Measurements from ENCODE around the gene TLR9.

Gene TLR9

GRCh38 chr3:52218026-52218425 lies 7.4 kb downstream of the TLR9 start:
- POLR2A ChIA-PET, result no interaction called here
- DNase-seq, result no peak

GRCh38 chr3:52217409-52217805 lies 8.0 kb downstream of the TLR9 start:
- CTCF ChIA-PET, result interaction anchor here (1.1 to 14.2 kb wide), 6 partner anchors 13 to 123 kb away, joined by 3 to 122 read pairs (median 34); partner anchors contain the start of gene GLYCTK
- POLR2A ChIA-PET, result interaction anchor here (1.1 kb wide), 1 partner anchor 8 kb away, joined by 4 read pairs; the partner anchor contains the start of gene TLR9

More at GRCh38 chr3:52218026-52218425, 7.4 kb downstream of the TLR9 start:
- no peaks in the 10 kb centered on the region for H3K9me3 ChIP-seq (ENCODE audit: control extremely low read depth in 1 of 5, control insufficient read depth in 4 of 5, insufficient read depth in 2 of 5, low read depth in 1 of 5, low read length in 4 of 5)
- H3K4me3 ChIP-seq (ENCODE audit: control insufficient read depth in 1 of 7, extremely low read depth in 1 of 7, insufficient read depth in 4 of 7, low read depth in 2 of 7, low read length in 6 of 7), result no peak overlapping the region
- H3K27me3 ChIP-seq (replicated peaks in 2 of 5; ENCODE audit: control insufficient read depth in 4 of 5, insufficient read depth in 5 of 5, low read length in 4 of 5), result no peaks in the 10 kb centered on the region
- H3K36me3 ChIP-seq (ENCODE audit: control insufficient read depth in 4 of 4, insufficient read depth in 4 of 4, low read length in 3 of 4), result peaks cover 2 to 27% (median 24%) of the 10 kb centered on the region in 4 experiments
- 67% methylated on average over 2 of the region's 3 CpGs for whole genome bisulfite sequencing (ENCODE audit: insufficient coverage)
- peak overlapping the region in 1 of 2 experiments; percentile 12 for H3K27ac ChIP-seq (ENCODE audit: insufficient read depth in 1 of 2, low read depth in 1 of 2, low read length in 2 of 2, poor library complexity in 1 of 2, severe bottlenecking in 2 of 2)
- CTCF ChIA-PET, result interaction anchor here (1.1 to 14.2 kb wide), 7 partner anchors 12 to 122 kb away, joined by 3 to 122 read pairs (median 32); partner anchors contain the start of gene GLYCTK
- peaks cover 10 to 62% (median 45%) of the 10 kb centered on the region in 4 experiments for H3K4me1 ChIP-seq (ENCODE audit: control extremely low read depth in 1 of 4, control insufficient read depth in 4 of 4, insufficient read depth in 4 of 4, low read length in 3 of 4)

DNA sequence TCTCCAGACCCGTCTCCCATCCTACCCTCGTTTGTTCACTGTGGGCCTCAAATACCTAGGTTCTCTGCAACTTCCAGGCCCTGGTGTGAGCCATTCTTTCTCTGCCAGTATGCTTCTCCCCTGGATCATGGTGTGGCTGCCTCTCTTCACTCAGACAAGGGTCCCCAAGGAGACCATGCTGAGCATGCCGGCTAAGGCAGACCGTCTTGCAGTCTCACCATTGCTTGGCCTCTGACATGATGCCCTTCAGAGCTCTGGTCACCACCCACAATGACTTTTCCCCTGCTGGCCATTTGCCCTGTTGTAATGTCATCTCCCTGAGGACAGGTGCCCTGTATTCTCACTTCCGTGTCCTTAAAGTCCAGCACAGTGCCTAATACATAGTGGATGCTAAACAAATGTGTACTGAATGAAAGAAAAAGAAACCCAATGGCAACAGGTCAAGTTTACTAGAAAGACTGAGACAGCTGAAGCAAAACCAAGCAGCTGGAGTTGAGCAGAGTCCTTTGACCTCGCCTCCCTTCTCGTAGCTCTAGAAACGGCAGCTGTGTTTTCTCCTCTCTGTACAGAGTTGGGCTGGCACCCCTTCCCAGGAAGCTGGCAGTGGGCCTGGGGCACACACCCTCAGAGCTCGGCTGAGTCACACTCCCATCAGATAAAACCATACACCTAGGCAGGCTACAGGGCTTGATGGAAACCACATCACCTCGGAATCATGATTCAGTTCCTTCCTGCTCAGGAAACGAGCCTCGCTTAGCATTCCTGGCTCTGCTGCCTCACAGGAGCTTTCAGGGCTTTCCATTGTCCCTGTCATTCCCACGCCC lies 8.6 kb downstream of the TLR9 start:
- WGBS (ENCODE audit: insufficient coverage), result 37% methylated on average over 12 of the region's 13 CpGs
- POLR2A ChIA-PET, result interaction anchor here (1.1 kb wide), 1 partner anchor 9 kb away, joined by 4 read pairs; the partner anchor contains the start of gene TLR9
- H3K9me3 ChIP-seq (ENCODE audit: control extremely low read depth in 1 of 5, control insufficient read depth in 4 of 5, insufficient read depth in 2 of 5, low read depth in 1 of 5, low read length in 4 of 5), result no peaks in the 10 kb centered on the region
- H3K4me1 ChIP-seq (ENCODE audit: control extremely low read depth in 1 of 4, control insufficient read depth in 4 of 4, insufficient read depth in 4 of 4, low read length in 3 of 4), result peaks cover 10 to 55% (median 41%) of the 10 kb centered on the region in 4 experiments
- no peaks in the 10 kb centered on the region for H3K27me3 ChIP-seq (replicated peaks in 2 of 5; ENCODE audit: control insufficient read depth in 4 of 5, insufficient read depth in 5 of 5, low read length in 4 of 5)
- CTCF ChIA-PET, result interaction anchor here (1.0 to 14.2 kb wide), 5 partner anchors 14 to 124 kb away, joined by 3 to 122 read pairs (median 4); no protein-coding TSS in a partner anchor
- H3K36me3 ChIP-seq (ENCODE audit: control insufficient read depth in 4 of 4, insufficient read depth in 4 of 4, low read length in 3 of 4), result peaks cover 5 to 38% (median 32%) of the 10 kb centered on the region in 4 experiments
- DNase-seq, result peak; percentile 71 to 83 (median 75)
- H3K27ac ChIP-seq (ENCODE audit: insufficient read depth in 1 of 2, low read depth in 1 of 2, low read length in 2 of 2, poor library complexity in 1 of 2, severe bottlenecking in 2 of 2), result peak overlapping the region; percentile 12 to 21
- peak overlapping the region in 4 of 7 experiments; percentile 12 to 45 (median 25) for H3K4me3 ChIP-seq (ENCODE audit: control insufficient read depth in 1 of 7, extremely low read depth in 1 of 7, insufficient read depth in 4 of 7, low read depth in 2 of 7, low read length in 6 of 7)

More at GRCh38 chr3:52217409-52217805, 8.0 kb downstream of the TLR9 start:
- peak; percentile 36 to 56 (median 38) for DNase-seq
- H3K27ac ChIP-seq (ENCODE audit: insufficient read depth in 1 of 2, low read depth in 1 of 2, low read length in 2 of 2, poor library complexity in 1 of 2, severe bottlenecking in 2 of 2), result no peak overlapping the region
- peaks cover 2 to 32% (median 29%) of the 10 kb centered on the region in 4 experiments for H3K36me3 ChIP-seq (ENCODE audit: control insufficient read depth in 4 of 4, insufficient read depth in 4 of 4, low read length in 3 of 4)
- WGBS (ENCODE audit: insufficient coverage), result 28% methylated on average over 9 of the region's 10 CpGs
- H3K4me1 ChIP-seq (ENCODE audit: control extremely low read depth in 1 of 4, control insufficient read depth in 4 of 4, insufficient read depth in 4 of 4, low read length in 3 of 4), result peaks cover 10 to 61% (median 45%) of the 10 kb centered on the region in 4 experiments
- H3K27me3 ChIP-seq (replicated peaks in 2 of 5; ENCODE audit: control insufficient read depth in 4 of 5, insufficient read depth in 5 of 5, low read length in 4 of 5), result no peaks in the 10 kb centered on the region
- no peaks in the 10 kb centered on the region for H3K9me3 ChIP-seq (ENCODE audit: control extremely low read depth in 1 of 5, control insufficient read depth in 4 of 5, insufficient read depth in 2 of 5, low read depth in 1 of 5, low read length in 4 of 5)
- peak overlapping the region in 3 of 7 experiments; percentile 12 to 45 (median 35) for H3K4me3 ChIP-seq (ENCODE audit: control insufficient read depth in 1 of 7, extremely low read depth in 1 of 7, insufficient read depth in 4 of 7, low read depth in 2 of 7, low read length in 6 of 7)

GRCh38 chr3:52215351-52215750 lies 10.1 kb downstream of the TLR9 start:
- POLR2A ChIA-PET, result interaction anchor here (0.6 to 1.1 kb wide), 2 partner anchors 65 to 235 kb away, joined by 3 to 5 read pairs; no protein-coding TSS in a partner anchor
- Histone ChIP-seq H3K36me3 (ENCODE audit: control insufficient read depth in 4 of 4, insufficient read depth in 4 of 4, low read length in 3 of 4) (peaks cover 12 to 51% (median 45%) of the 10 kb centered on the region in 4 experiments), H3K4me1 (ENCODE audit: control extremely low read depth in 1 of 4, control insufficient read depth in 4 of 4, insufficient read depth in 4 of 4, low read length in 3 of 4) (peaks cover 10 to 47% (median 35%) of the 10 kb centered on the region in 4 experiments), H3K27ac (ENCODE audit: insufficient read depth in 1 of 2, low read depth in 1 of 2, low read length in 2 of 2, poor library complexity in 1 of 2, severe bottlenecking in 2 of 2) (no peak overlapping the region), H3K4me3 (ENCODE audit: control insufficient read depth in 1 of 7, extremely low read depth in 1 of 7, insufficient read depth in 4 of 7, low read depth in 2 of 7, low read length in 6 of 7) (no peak overlapping the region), H3K9me3 (ENCODE audit: control extremely low read depth in 1 of 5, control insufficient read depth in 4 of 5, insufficient read depth in 2 of 5, low read depth in 1 of 5, low read length in 4 of 5) (no peaks in the 10 kb centered on the region), H3K27me3 (replicated peaks in 2 of 5; ENCODE audit: control insufficient read depth in 4 of 5, insufficient read depth in 5 of 5, low read length in 4 of 5) (no peaks in the 10 kb centered on the region)
- 100% methylated on average over 4 of the region's 7 CpGs for WGBS (ENCODE audit: insufficient coverage)
- CTCF ChIA-PET, result interaction anchor here (1.0 to 14.2 kb wide), 5 partner anchors 10 to 125 kb away, joined by 3 to 122 read pairs (median 4); no protein-coding TSS in a partner anchor
- no peak for DNase-seq

- H3K27ac ChIP-seq (ENCODE audit: insufficient read depth in 1 of 2, low read depth in 1 of 2, low read length in 2 of 2, poor library complexity in 1 of 2, severe bottlenecking in 2 of 2), result no peak overlapping the region
- CTCF ChIA-PET, result interaction anchor here (14.2 kb wide), 1 partner anchor 127 kb away, joined by 122 read pairs; no protein-coding TSS in a partner anchor
- no peaks in the 10 kb centered on the region for H3K9me3 ChIP-seq (ENCODE audit: control extremely low read depth in 1 of 5, control insufficient read depth in 4 of 5, insufficient read depth in 2 of 5, low read depth in 1 of 5, low read length in 4 of 5)
- H3K36me3 ChIP-seq (ENCODE audit: control insufficient read depth in 4 of 4, insufficient read depth in 4 of 4, low read length in 3 of 4), result peaks cover 21 to 63% (median 57%) of the 10 kb centered on the region in 4 experiments
- H3K4me1 ChIP-seq (ENCODE audit: control extremely low read depth in 1 of 4, control insufficient read depth in 4 of 4, insufficient read depth in 4 of 4, low read length in 3 of 4), result peaks cover 10 to 36% (median 35%) of the 10 kb centered on the region in 4 experiments
- DNase-seq, result no peak
- no peaks in the 10 kb centered on the region for H3K27me3 ChIP-seq (replicated peaks in 2 of 5; ENCODE audit: control insufficient read depth in 4 of 5, insufficient read depth in 5 of 5, low read length in 4 of 5)
- no peak overlapping the region for H3K4me3 ChIP-seq (ENCODE audit: control insufficient read depth in 1 of 7, extremely low read depth in 1 of 7, insufficient read depth in 4 of 7, low read depth in 2 of 7, low read length in 6 of 7)
- POLR2A ChIA-PET, result no interaction called here
Measured at GRCh38 chr3:52213901-52214300, 11.5 kb downstream of the TLR9 start.

GRCh38 chr3:52213005-52213404 lies 12.4 kb downstream of the TLR9 start:
- 83% methylated on average over 5 of the region's 8 CpGs for WGBS (ENCODE audit: insufficient coverage)

More at GRCh38 chr3:52213005-52213404, 12.4 kb downstream of the TLR9 start:
- POLR2A ChIA-PET, result no interaction called here
- Histone ChIP-seq H3K36me3 (ENCODE audit: control insufficient read depth in 4 of 4, insufficient read depth in 4 of 4, low read length in 3 of 4) (peaks cover 24 to 72% (median 66%) of the 10 kb centered on the region in 4 experiments), H3K4me1 (ENCODE audit: control extremely low read depth in 1 of 4, control insufficient read depth in 4 of 4, insufficient read depth in 4 of 4, low read length in 3 of 4) (peaks cover 10 to 27% (median 26%) of the 10 kb centered on the region in 4 experiments), H3K27me3 (replicated peaks in 2 of 5; ENCODE audit: control insufficient read depth in 4 of 5, insufficient read depth in 5 of 5, low read length in 4 of 5) (no peaks in the 10 kb centered on the region), H3K9me3 (ENCODE audit: control extremely low read depth in 1 of 5, control insufficient read depth in 4 of 5, insufficient read depth in 2 of 5, low read depth in 1 of 5, low read length in 4 of 5) (no peaks in the 10 kb centered on the region), H3K4me3 (ENCODE audit: control insufficient read depth in 1 of 7, extremely low read depth in 1 of 7, insufficient read depth in 4 of 7, low read depth in 2 of 7, low read length in 6 of 7) (no peak overlapping the region), H3K27ac (ENCODE audit: insufficient read depth in 1 of 2, low read depth in 1 of 2, low read length in 2 of 2, poor library complexity in 1 of 2, severe bottlenecking in 2 of 2) (no peak overlapping the region)
- no peak for DNase-seq
- CTCF ChIA-PET, result interaction anchor here (1.3 to 2.8 kb wide), 2 partner anchors 9 to 11 kb away, joined by 3 to 9 read pairs; no protein-coding TSS in a partner anchor

All from common myeloid progenitor, CD34-positive (primary cell).